BLaER1 treated with 17β-estradiol and CSF1 and Interleukin-3, amounts not matched to agents 10 nM and 100 nM (cell line): ENCODE measurements around the gene SEC14L5.

Experiments used
- H3K27ac ChIP-seq, 11 experiments: shearing (Covaris generic); formaldehyde crosslinking; 2 replicates each; pipeline ENCODE4 v1.8.1; 2022
- H3K27me3 ChIP-seq, 11 experiments: shearing (Covaris generic); formaldehyde crosslinking; 2 replicates each; pipeline ENCODE4 v1.8.1; 2022
- H3K36me3 ChIP-seq, 11 experiments: shearing (Covaris generic); formaldehyde crosslinking; 2 replicates each; pipeline ENCODE4 v1.8.1; 2022
- H3K4me1 ChIP-seq, 10 experiments: shearing (Covaris generic); formaldehyde crosslinking; 2 replicates each; pipeline ENCODE4 v1.8.1; 2022
- H3K4me2 ChIP-seq, 11 experiments: shearing (Covaris generic); formaldehyde crosslinking; 2 replicates each; pipeline ENCODE4 v1.8.1; 2022
- H3K4me3 ChIP-seq, 10 experiments: shearing (Covaris generic); formaldehyde crosslinking; 2 replicates each; pipeline ENCODE4 v1.8.1; 2022
- H3K9ac ChIP-seq, 11 experiments: shearing (Covaris generic); formaldehyde crosslinking; 2 replicates each; pipeline ENCODE4 v1.8.1; 2022
- H3K9me3 ChIP-seq, 11 experiments: shearing (Covaris generic); formaldehyde crosslinking; replicated peaks in 1 of 11; 2 replicates each; pipeline ENCODE4 v1.8.1; 2022
- H4K20me1 ChIP-seq, 11 experiments: shearing (Covaris generic); formaldehyde crosslinking; 2 replicates each; pipeline ENCODE4 v1.8.1; 2022
- Cebpa-rat ChIP-seq, 11 experiments: shearing (Covaris generic); IDR thresholded peaks; 2 replicates each; pipeline ENCODE4 v1.8.1; 2022

The SEC14L5 gene

DNA sequence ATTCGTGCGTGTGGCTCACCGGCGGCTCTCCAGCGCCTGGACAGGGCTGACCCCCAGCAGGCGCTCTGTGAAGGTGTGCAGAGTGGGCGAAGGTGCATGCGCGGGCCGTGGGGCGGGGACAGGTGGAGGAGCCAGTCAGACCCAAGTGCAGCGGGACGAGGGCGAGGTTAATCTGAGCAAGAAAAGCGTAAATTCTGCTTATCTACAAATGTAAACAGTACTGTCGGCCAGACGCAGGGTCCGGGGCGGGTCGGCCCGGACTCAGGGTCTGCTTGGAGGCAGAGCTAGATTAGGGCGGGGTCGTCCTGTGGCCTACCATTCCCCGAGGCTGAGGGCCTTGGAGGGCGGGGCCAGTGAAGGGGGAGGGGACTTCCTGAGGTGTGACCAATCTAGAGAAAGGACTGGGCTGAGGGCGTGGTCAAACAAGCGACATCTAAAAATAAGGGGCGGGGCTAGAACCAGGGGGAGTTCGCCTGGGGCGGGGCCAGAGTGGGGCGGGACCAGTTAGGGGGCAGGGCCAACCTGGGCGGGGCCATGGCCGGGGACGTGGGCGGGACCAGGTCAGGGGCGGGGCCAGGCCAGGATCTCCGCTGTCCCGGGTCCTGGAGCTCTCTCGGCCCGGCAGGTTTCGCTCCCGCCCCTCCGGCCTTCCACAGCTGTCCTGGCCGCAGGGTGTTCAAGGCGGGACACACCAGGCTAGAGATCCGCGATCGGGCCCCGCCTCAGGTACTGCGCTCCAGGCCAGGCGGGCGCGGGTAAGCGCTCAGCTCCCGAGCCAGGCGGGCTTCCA lies at the start of gene SEC14L5:
TSS of gene SEC14L5 (plus strand) at position 611 of the 790 bp plus-strand sequence. CDS start 994 bp downstream, outside the sequence.
- Histone ChIP-seq H3K4me3 (peak within 1 kb of the TSS; percentile 51 to 69 (median 56)), H3K27me3 (peaks cover 0 to 15% (median 0%) of the 10 kb centered on the region in 11 experiments; a peak in 4 of 22 replicates), H3K27ac (0 out of 22 replicates have a peak within 1 kb of the TSS, but pooled peaks of 1 of the 11 experiments have one; percentile 11), H3K4me2 (peak within 1 kb of the TSS; percentile 86 to 98 (median 95)), H3K9ac (peak within 1 kb of the TSS in 9 of 11 experiments; percentile 40 to 61 (median 50); a peak in 14 of 22 replicates), H4K20me1 (peaks cover 0 to 24% (median 11%) of the 10 kb centered on the region in 11 experiments; a peak in 8 of 22 replicates), H3K4me1 (peaks cover 6 to 21% (median 17%) of the 10 kb centered on the region in 10 experiments; a peak in 17 of 20 replicates), H3K36me3 (no peaks in the 10 kb centered on the region), H3K9me3 (no peaks in the 10 kb centered on the region)
- no peak for TF ChIP-seq Cebpa-rat (IDR thresholded peaks at IDR 0.05)

DNA sequence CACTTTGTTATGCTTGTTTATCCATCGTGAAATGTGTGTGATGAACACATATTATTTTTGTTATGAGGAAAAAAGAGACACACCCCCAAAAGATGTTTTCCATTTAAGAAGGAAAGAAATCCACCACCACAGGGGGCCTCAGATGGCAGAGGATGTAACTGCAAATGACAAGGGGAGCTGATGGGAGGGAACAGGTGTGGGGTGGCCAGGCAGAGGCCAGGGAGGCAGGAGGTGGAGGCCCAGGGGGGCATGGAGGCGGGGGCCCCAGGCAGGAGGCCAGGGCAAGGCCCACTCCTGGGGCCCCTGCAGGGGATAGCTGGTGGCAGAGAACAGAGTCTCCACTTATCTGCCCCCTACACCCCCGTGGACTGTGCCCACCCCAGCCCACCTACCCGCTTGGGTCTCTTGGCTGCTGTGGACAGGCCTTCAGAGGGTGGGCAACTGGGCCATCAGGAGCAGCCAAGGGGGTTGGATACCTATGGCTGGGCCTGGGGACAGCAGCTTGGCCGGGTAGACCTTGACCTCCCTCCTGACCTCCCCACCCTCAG lies 49.2 kb upstream of the SEC14L5 start:
- Histone ChIP-seq H4K20me1 (peaks cover 0 to 7% (median 0%) of the 10 kb centered on the region in 11 experiments; a peak in 8 of 22 replicates), H3K4me1 (peaks cover 3 to 8% (median 6%) of the 10 kb centered on the region in 10 experiments; a peak in 17 of 20 replicates), H3K27ac (no peak overlapping the region), H3K36me3 (no peaks in the 10 kb centered on the region), H3K4me2 (no peak overlapping the region), H3K4me3 (no peak overlapping the region), H3K27me3 (peaks cover 0 to 9% (median 0%) of the 10 kb centered on the region in 11 experiments; a peak in 3 of 22 replicates), H3K9ac (no peak overlapping the region), H3K9me3 (no peaks in the 10 kb centered on the region)
- no peak for TF ChIP-seq Cebpa-rat (IDR thresholded peaks at IDR 0.05)

DNA sequence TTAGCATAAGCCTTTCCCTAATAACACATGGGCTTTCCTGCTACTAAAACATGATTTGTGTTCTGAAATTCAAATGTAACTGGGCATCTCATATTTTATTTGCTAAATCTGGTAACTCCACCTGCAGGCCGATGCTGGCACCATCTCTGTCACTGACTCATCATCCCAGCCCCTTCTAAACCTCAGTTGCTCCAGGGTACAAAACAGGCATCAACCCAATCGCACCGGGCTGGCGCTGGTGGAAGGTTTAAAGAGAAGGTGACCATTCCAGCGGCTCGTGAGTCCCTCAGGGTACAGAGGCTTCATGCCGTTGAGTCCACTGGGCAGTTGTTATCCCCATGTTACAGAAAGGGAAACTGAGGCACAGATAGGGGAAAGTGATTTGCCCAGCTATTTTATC lies 48.3 kb upstream of the SEC14L5 start:
- H3K27ac ChIP-seq = no peak overlapping the region
- H3K4me1 ChIP-seq = peaks cover 5 to 17% (median 15%) of the 10 kb centered on the region in 10 experiments; a peak in 18 of 20 replicates
- TF ChIP-seq Cebpa-rat (IDR thresholded peaks at IDR 0.05) = no peak

GRCh38 chr16:4910828-4911227 lies 47.3 kb upstream of the SEC14L5 start:
- Histone ChIP-seq H3K4me1 (peaks cover 15 to 28% (median 25%) of the 10 kb centered on the region in 10 experiments; a peak in 19 of 20 replicates), H3K36me3 (no peaks in the 10 kb centered on the region), H3K27ac (no peak overlapping the region), H3K9ac (no peak overlapping the region), H3K4me2 (no peak overlapping the region), H4K20me1 (peaks cover 0 to 16% (median 9%) of the 10 kb centered on the region in 11 experiments; a peak in 12 of 22 replicates), H3K27me3 (peaks cover 0 to 9% (median 0%) of the 10 kb centered on the region in 11 experiments; a peak in 3 of 22 replicates), H3K4me3 (no peak overlapping the region), H3K9me3 (no peaks in the 10 kb centered on the region)
- no peak for TF ChIP-seq Cebpa-rat (IDR thresholded peaks at IDR 0.05)

More for the DNA sequence above, 48.3 kb upstream of the SEC14L5 start:
- Histone ChIP-seq H3K36me3 (no peaks in the 10 kb centered on the region), H3K4me2 (no peak overlapping the region), H3K27me3 (peaks cover 0 to 9% (median 0%) of the 10 kb centered on the region in 11 experiments; a peak in 3 of 22 replicates), H3K9me3 (no peaks in the 10 kb centered on the region), H4K20me1 (peaks cover 0 to 12% (median 5%) of the 10 kb centered on the region in 11 experiments; a peak in 13 of 22 replicates), H3K9ac (no peak overlapping the region), H3K4me3 (no peak overlapping the region)

DNA sequence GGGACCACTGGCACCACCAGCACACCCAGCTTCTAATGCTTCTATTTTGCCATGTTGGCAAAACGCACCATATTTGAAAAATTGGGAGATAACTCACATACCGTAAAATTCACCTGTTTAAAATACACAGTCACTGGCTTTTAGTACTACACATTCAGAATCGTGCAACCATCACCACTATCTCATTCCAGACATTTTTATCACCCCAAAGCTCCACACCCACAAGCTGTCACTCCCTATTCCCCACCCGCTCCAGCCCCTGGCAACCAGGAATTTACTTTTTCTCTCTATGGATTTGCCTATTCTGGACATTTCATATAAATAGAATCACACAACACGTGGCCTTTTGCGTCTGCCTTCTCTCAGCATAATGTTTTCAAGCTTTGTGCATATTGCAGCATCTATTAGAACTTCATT lies 46.2 kb upstream of the SEC14L5 start:
- no peak for TF ChIP-seq Cebpa-rat (IDR thresholded peaks at IDR 0.05)
- Histone ChIP-seq H3K4me3 (no peak overlapping the region), H4K20me1 (peaks cover 0 to 16% (median 9%) of the 10 kb centered on the region in 11 experiments; a peak in 12 of 22 replicates), H3K27me3 (peaks cover 0 to 9% (median 0%) of the 10 kb centered on the region in 11 experiments; a peak in 3 of 22 replicates), H3K4me2 (no peak overlapping the region), H3K27ac (no peak overlapping the region), H3K9me3 (no peaks in the 10 kb centered on the region), H3K4me1 (peaks cover 15 to 30% (median 26%) of the 10 kb centered on the region in 10 experiments; a peak in 19 of 20 replicates), H3K9ac (no peak overlapping the region), H3K36me3 (no peaks in the 10 kb centered on the region)

DNA sequence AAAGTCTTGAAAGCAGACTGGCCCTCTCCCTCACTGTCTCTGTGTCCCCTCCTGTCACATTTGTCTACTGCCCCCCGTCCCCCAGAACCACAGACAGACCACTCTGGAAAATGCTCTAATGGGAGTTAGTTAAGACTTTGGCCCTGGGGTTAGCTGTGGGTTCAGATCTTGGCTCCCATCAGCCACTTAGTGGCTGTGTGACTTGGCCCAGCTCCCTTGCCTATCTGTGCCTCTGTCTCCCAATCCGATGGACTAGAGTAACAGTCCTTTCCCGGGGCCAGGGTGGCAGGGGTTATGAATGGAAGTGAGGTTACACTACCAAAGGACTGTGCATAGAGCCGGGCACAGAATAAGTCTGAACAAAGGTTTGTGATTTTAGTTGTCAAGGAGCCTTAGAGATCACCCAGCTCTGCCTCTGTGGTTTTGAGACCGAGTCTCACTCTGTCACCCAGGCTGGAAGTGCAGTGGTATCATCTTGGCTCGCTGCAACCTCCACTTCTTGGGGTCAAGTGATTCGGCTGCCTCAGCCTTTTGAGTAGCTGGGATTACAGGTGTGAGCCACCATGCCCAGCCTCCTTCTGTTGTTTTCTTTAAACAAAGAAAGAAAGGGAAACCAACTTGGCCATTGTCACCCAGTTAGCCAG lies 44.9 kb upstream of the SEC14L5 start:
- H3K27ac ChIP-seq = no peak overlapping the region
- peaks cover 15 to 30% (median 26%) of the 10 kb centered on the region in 10 experiments; a peak in 19 of 20 replicates for H3K4me1 ChIP-seq
- TF ChIP-seq Cebpa-rat (IDR thresholded peaks at IDR 0.05) = no peak
- H3K4me3 ChIP-seq = no peak overlapping the region
- peak overlapping the region; percentile 13 to 89 (median 61); a peak in 16 of 22 replicates for H3K4me2 ChIP-seq
- H3K9ac ChIP-seq = no peak overlapping the region
- peaks cover 0 to 9% (median 0%) of the 10 kb centered on the region in 11 experiments; a peak in 5 of 22 replicates for H3K27me3 ChIP-seq
- H3K9me3 ChIP-seq = no peaks in the 10 kb centered on the region
- H3K36me3 ChIP-seq = no peaks in the 10 kb centered on the region
- peaks cover 0 to 16% (median 9%) of the 10 kb centered on the region in 11 experiments; a peak in 12 of 22 replicates for H4K20me1 ChIP-seq

DNA sequence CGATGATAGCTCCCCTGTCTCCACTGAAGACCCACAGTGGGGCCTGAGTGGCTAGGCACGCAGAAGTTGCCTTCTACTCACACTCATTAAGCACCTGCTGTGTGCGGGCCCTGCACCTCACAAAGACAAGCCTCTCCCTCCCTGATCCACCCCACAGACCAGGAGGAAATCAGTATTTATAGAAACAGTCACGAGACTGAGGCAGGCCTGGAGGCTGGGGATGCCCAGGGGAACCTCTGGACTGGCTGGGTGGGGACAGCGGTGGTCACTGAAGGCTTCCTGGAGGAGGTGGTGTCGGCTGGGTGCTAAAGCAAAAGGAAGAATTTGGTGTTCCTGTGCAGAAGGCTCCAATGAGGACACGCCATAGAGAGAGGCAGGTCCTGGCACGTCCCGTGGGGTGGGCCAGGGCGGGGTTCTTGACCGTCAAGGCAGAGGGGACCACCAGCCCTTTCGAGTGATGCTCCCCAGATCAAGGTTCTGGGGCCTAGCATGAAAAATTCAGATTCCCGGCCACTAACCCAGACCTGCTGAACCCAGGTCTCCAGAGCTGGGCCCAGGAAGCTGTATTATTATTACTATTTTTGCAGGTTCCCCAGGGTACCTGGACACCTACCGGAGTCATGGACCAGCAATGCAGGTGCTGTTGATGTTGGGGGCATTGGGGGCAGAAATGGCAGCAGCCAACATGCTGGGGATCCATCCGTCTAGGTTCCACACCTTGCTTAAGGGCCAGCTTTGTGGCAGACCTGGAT lies 44.2 kb upstream of the SEC14L5 start:
- Histone ChIP-seq H4K20me1 (peaks cover 0 to 17% (median 9%) of the 10 kb centered on the region in 11 experiments; a peak in 12 of 22 replicates), H3K27ac (no peak overlapping the region), H3K36me3 (no peaks in the 10 kb centered on the region), H3K4me3 (no peak overlapping the region), H3K4me2 (peak overlapping the region; percentile 27 to 89 (median 68); a peak in 20 of 22 replicates), H3K27me3 (peaks cover 0 to 9% (median 0%) of the 10 kb centered on the region in 11 experiments; a peak in 5 of 22 replicates), H3K9ac (no peak overlapping the region), H3K4me1 (peaks cover 15 to 30% (median 26%) of the 10 kb centered on the region in 10 experiments; a peak in 19 of 20 replicates), H3K9me3 (no peaks in the 10 kb centered on the region)
- TF ChIP-seq Cebpa-rat (IDR thresholded peaks at IDR 0.05) = no peak
